T-helper 2 cell treated with Interferon-gamma antibody and Interleukin-4, amounts not matched to agents 100 ng/mL and 5 ng/mL, for 36 hours (primary cell): ENCODE data around the gene MSX2. TPM values are rescaled to one million over a fixed set of nuclear protein-coding genes. Genes with fewer than 3 reads are reported as not detected.

Experiments used
- intact Hi-C: fragments of 100-400 bp; cut with micrococcal nuclease; formaldehyde crosslinking; loops from one replicate; pipeline ENCODE4 v1.15.1; 2023
- total RNA-seq: library from RNA; stranded (reverse); gene quantifications from 2 replicates; pipeline ENCODE4 v1.2.3, GENCODE V29; 2022

Gene MSX2
- not detected in 2 replicates for total RNA-seq

- intact Hi-C loops = loop anchor here (5.0 kb wide), 1 partner anchor 1487 kb away; the partner anchor contains the start of gene NKX2-5
Measured at GRCh38 chr5:174724484-174725260, at the start of gene MSX2. Gene MSX2, plus strand, starts transcription at chr5:174724582. Its CDS starts 78 bp downstream, at chr5:174724660.

GRCh38 chr5:174675110-174675509 is 49.3 kb upstream of the MSX2 start:
- intact Hi-C loops = no loop called here

GRCh38 chr5:174675916-174676315 is 48.5 kb upstream of the MSX2 start:
- intact Hi-C loops = no loop called here

GRCh38 chr5:174678107-174678506 is 46.3 kb upstream of the MSX2 start:
- intact Hi-C loops = no loop called here

GRCh38 chr5:174680901-174681565 is 43.3 kb upstream of the MSX2 start:
- intact Hi-C loops = no loop called here

- intact Hi-C loops = no loop called here
Measured at GRCh38 chr5:174687503-174687902, 36.9 kb upstream of the MSX2 start.

- intact Hi-C loops = no loop called here
Measured at GRCh38 chr5:174688441-174689354, 35.7 kb upstream of the MSX2 start.

GRCh38 chr5:174690271-174690670 is 34.1 kb upstream of the MSX2 start:
- intact Hi-C loops = no loop called here

GRCh38 chr5:174692381-174692780 is 32.0 kb upstream of the MSX2 start:
- intact Hi-C loops = no loop called here

GRCh38 chr5:174692982-174693422 is 31.4 kb upstream of the MSX2 start:
- intact Hi-C loops = no loop called here

- intact Hi-C loops = no loop called here
Measured at GRCh38 chr5:174693697-174694385, 30.5 kb upstream of the MSX2 start.

- intact Hi-C loops = no loop called here
Measured at GRCh38 chr5:174694611-174695010, 29.8 kb upstream of the MSX2 start.

- intact Hi-C loops = no loop called here
Measured at GRCh38 chr5:174698156-174698555, 26.2 kb upstream of the MSX2 start.

- intact Hi-C loops = no loop called here
Measured at GRCh38 chr5:174699131-174699530, 25.3 kb upstream of the MSX2 start.

- intact Hi-C loops = no loop called here
Measured at GRCh38 chr5:174706997-174707572, 17.3 kb upstream of the MSX2 start.

- intact Hi-C loops = no loop called here
Measured at GRCh38 chr5:174707671-174708070, 16.7 kb upstream of the MSX2 start.

- intact Hi-C loops = no loop called here
Measured at GRCh38 chr5:174708476-174709207, 15.7 kb upstream of the MSX2 start.

GRCh38 chr5:174714751-174715150 is 9.6 kb upstream of the MSX2 start:
- intact Hi-C loops = no loop called here

GRCh38 chr5:174715804-174716203 is 8.6 kb upstream of the MSX2 start:
- intact Hi-C loops = no loop called here
